Keratinocyte (primary cell): ENCODE results near the gene EP300. TPM values are rescaled to one million over a fixed set of nuclear protein-coding genes. Genes with fewer than 3 reads are reported as not detected.

Experiments used
- DNase-seq: peaks from one replicate; pipeline ENCODE4 v3.0.0-alpha.2; 2011; ENCODE audit warnings: low read depth, missing footprints, low spot score
- FAIRE-seq: peaks from 2 replicates; lab custom pipeline; 2011; peaks lifted over from hg19 to GRCh38; lab: Jason Lieb, UNC
- H2AFZ ChIP-seq: 2 replicates; pipeline ENCODE4 v1.6.0; 2012; ENCODE audit warnings: low read length, control low read depth, inconsistent platforms; ENCODE audit not compliant: control insufficient read depth
- H3K27ac ChIP-seq: 2 replicates; pipeline ENCODE4 v1.5.1; 2011; ENCODE audit warnings: low read length; ENCODE audit not compliant: control insufficient read depth, insufficient read depth
- H3K27me3 ChIP-seq: 3 replicates; pipeline ENCODE4 v1.6.0; 2011; ENCODE audit warnings: low read length; ENCODE audit not compliant: control insufficient read depth, insufficient read depth; ENCODE audit errors: extremely low read depth
- H3K36me3 ChIP-seq, 2 experiments: 2 replicates in 1 of 2; 3 replicates in 1 of 2; pipeline ENCODE4 v1.5.1; 2011; ENCODE audit warnings: low read length in 2 of 2, mild to moderate bottlenecking in 1 of 2; ENCODE audit not compliant: control insufficient read depth in 2 of 2, insufficient read depth in 2 of 2; ENCODE audit errors: extremely low read depth in 1 of 2
- H3K4me1 ChIP-seq: 3 replicates; pipeline ENCODE4 v1.5.1; 2011; ENCODE audit warnings: low read length; ENCODE audit not compliant: control insufficient read depth, insufficient read depth; ENCODE audit errors: extremely low read depth
- H3K4me2 ChIP-seq: 3 replicates; pipeline ENCODE4 v1.6.0; 2011; ENCODE audit warnings: low read depth, low read length; ENCODE audit not compliant: control insufficient read depth, insufficient read depth; ENCODE audit errors: extremely low read depth
- H3K4me3 ChIP-seq, 3 experiments: fragments of 200-600 bp in 1 of 3; sonication (generic) in 1 of 3; 2 replicates in 2 of 3; 3 replicates in 1 of 3; pipeline ENCODE4 v1.5.1; 2011 to 2016; ENCODE audit warnings: low read length in 3 of 3, mild to moderate bottlenecking in 3 of 3, control low read depth in 2 of 3, inconsistent platforms in 1 of 3, low read depth in 1 of 3, mixed read lengths in 1 of 3, mixed run types in 1 of 3, moderate library complexity in 1 of 3; ENCODE audit not compliant: control insufficient read depth in 2 of 3, insufficient read depth in 2 of 3; ENCODE audit errors: extremely low read depth in 1 of 3
- H3K79me2 ChIP-seq: 2 replicates; pipeline ENCODE4 v1.6.0; 2012; ENCODE audit warnings: low read length; ENCODE audit not compliant: control insufficient read depth, insufficient read depth
- H3K9ac ChIP-seq: 3 replicates; pipeline ENCODE4 v1.6.0; 2011; ENCODE audit warnings: low read length; ENCODE audit not compliant: control insufficient read depth, insufficient read depth; ENCODE audit errors: extremely low read depth
- H3K9me1 ChIP-seq: 3 replicates; pipeline ENCODE4 v1.6.0; 2011; ENCODE audit warnings: low read length; ENCODE audit not compliant: control insufficient read depth, insufficient read depth; ENCODE audit errors: extremely low read depth
- H3K9me3 ChIP-seq: 2 replicates; pipeline ENCODE4 v1.5.1; 2012; ENCODE audit warnings: low read depth, low read length; ENCODE audit not compliant: control insufficient read depth
- H4K20me1 ChIP-seq: 3 replicates; pipeline ENCODE4 v1.6.0; 2011; ENCODE audit warnings: low read length; ENCODE audit not compliant: control insufficient read depth, insufficient read depth; ENCODE audit errors: extremely low read depth
- EZH2 ChIP-seq: IDR thresholded peaks from one replicate; pipeline ENCODE4 v1.6.1; 2012; ENCODE audit warnings: inconsistent platforms, mild to moderate bottlenecking, low read length, moderate library complexity
- dilution Hi-C: fragments of 300-500 bp; cut with MboI; formaldehyde crosslinking; loops from one replicate; pipeline ENCODE4 v1.7.0; 2020; ENCODE audit warnings: low sequenced_read_pairs; ENCODE audit not compliant: extremely low pct_ligation_motif_present
- polyA plus RNA-seq, 5 experiments: library from polyadenylated mRNA; depleted of rRNA in 3 of 5; stranded (reverse) in 3 of 5; stranded (forward) in 1 of 5; unstranded in 1 of 5; fragments of >200 nt; gene quantifications; 1 replicate in 1 of 5; 2 replicates in 3 of 5; 3 replicates in 1 of 5; pipeline versions ENCODE4 v1.2.1 to v1.2.3, GENCODE V29; 2011 to 2012; ENCODE audit warnings: missing spikeins in 2 of 5, low read depth in 1 of 5, low replicate concordance in 1 of 5
- TF ChIP-seq, protein P1 (sequence below), 3 experiments: IDR thresholded peaks in 1 of 3; conservative IDR thresholded peaks in 1 of 3; optimal IDR thresholded peaks in 1 of 3; 2 replicates in 2 of 3; 3 replicates in 1 of 3; pipeline versions ENCODE3 to v1.5.1; 2011; ENCODE audit warnings: low read length in 3 of 3, mild to moderate bottlenecking in 3 of 3, moderate library complexity in 2 of 3, control low read depth in 1 of 3, inconsistent platforms in 1 of 3; ENCODE audit not compliant: insufficient read depth in 2 of 3; ENCODE audit errors: extremely low read depth in 1 of 3

Gene EP300
- polyA plus RNA-seq, 1 donor (not counting 4 experiments of a cell fraction or from before 2014, with no cell fraction given), result 10.5 TPM

DNA sequence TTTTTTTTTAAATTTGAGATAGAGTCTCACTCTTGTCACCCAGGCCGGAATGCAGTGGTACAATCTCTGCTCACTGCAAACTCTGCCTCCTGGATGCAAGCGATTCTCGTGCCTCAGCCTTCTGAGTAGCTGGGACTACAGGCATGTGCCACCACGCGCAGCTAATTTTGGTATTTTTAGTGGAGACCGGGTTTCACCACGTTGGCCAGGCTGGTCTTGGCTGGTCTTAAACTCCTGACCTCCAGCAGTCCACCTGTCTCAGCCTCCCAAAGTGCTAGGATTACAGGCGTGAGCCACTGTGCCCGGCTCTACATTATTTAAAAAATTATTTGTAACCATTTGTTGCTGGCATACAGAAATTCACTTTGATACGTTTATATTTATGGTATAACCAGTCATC, 18.6 kb downstream of the EP300 start:
- Histone ChIP-seq H3K27ac (no peak overlapping the region), H2AFZ (no peak overlapping the region), H4K20me1 (peaks cover 11% of the 10 kb centered on the region), H3K9me1 (no peaks in the 10 kb centered on the region), H3K27me3 (no peaks in the 10 kb centered on the region), H3K4me2 (no peak overlapping the region), H3K4me1 (no peaks in the 10 kb centered on the region), H3K4me3 (no peak overlapping the region), H3K9ac (no peak overlapping the region), H3K9me3 (no peaks in the 10 kb centered on the region), H3K79me2 (peaks cover 90% of the 10 kb centered on the region), H3K36me3 (peaks cover 4 to 12% of the 10 kb centered on the region in 2 experiments)
- TF ChIP-seq, protein P1, sequence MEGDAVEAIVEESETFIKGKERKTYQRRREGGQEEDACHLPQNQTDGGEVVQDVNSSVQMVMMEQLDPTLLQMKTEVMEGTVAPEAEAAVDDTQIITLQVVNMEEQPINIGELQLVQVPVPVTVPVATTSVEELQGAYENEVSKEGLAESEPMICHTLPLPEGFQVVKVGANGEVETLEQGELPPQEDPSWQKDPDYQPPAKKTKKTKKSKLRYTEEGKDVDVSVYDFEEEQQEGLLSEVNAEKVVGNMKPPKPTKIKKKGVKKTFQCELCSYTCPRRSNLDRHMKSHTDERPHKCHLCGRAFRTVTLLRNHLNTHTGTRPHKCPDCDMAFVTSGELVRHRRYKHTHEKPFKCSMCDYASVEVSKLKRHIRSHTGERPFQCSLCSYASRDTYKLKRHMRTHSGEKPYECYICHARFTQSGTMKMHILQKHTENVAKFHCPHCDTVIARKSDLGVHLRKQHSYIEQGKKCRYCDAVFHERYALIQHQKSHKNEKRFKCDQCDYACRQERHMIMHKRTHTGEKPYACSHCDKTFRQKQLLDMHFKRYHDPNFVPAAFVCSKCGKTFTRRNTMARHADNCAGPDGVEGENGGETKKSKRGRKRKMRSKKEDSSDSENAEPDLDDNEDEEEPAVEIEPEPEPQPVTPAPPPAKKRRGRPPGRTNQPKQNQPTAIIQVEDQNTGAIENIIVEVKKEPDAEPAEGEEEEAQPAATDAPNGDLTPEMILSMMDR (optimal IDR thresholded peaks at IDR 0.05 in 1 of 3, IDR thresholded peaks at IDR 0.05 in 1 of 3, conservative IDR thresholded peaks at IDR 0.05 in 1 of 3; ENCODE audit: extremely low read depth in 1 of 3, insufficient read depth in 2 of 3, low read length in 3 of 3), result no peak
- TF ChIP-seq EZH2, result no peak
- FAIRE-seq (no peak), DNase-seq (no peak)
- dilution Hi-C loops, result no loop called here

DNA sequence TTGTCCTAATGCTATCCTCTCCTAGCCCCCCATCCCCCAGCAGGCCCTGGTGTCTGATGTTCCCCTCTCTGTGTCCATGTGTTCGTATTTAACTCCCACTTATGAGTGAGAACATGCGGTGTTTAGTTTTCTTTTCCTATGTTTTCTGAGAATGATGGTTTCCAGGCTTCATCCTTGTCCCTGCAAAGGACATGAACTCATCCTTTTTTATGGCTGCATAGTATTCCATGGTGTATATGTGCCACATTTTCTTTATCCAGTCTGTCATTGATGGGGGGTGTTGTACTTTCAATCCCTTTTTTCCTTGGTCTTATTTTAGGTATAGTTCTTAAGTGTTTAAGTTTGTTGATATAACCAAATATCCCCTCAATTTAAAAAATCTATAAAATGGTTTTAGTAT, 23.9 kb downstream of the EP300 start:
- Histone ChIP-seq H3K9me1 (no peaks in the 10 kb centered on the region), H4K20me1 (peaks cover 9% of the 10 kb centered on the region), H3K79me2 (peaks cover 72% of the 10 kb centered on the region), H3K36me3 (peaks cover 7 to 27% of the 10 kb centered on the region in 2 experiments), H3K27ac (no peak overlapping the region), H3K27me3 (no peaks in the 10 kb centered on the region), H3K4me1 (no peaks in the 10 kb centered on the region), H3K4me3 (no peak overlapping the region), H3K4me2 (no peak overlapping the region), H2AFZ (no peak overlapping the region), H3K9me3 (no peaks in the 10 kb centered on the region), H3K9ac (no peak overlapping the region)
- no peak for DNase-seq
- no peak for FAIRE-seq
- TF ChIP-seq, protein P1 (optimal IDR thresholded peaks at IDR 0.05 in 1 of 3, IDR thresholded peaks at IDR 0.05 in 1 of 3, conservative IDR thresholded peaks at IDR 0.05 in 1 of 3; ENCODE audit: extremely low read depth in 1 of 3, insufficient read depth in 2 of 3, low read length in 3 of 3), result no peak
- no peak for TF ChIP-seq EZH2
- dilution Hi-C loops, result no loop called here
